ENCODE measurements around the gene STK16. TPM values are rescaled to one million over a fixed set of nuclear protein-coding genes. Genes with fewer than 3 reads are reported as not detected.

Gene STK16
- total RNA-seq, 4 donors from 2014 or later: 4.4 to 19.3 (median 14.2) TPM

GRCh38 chr2:219271021-219271420 lies 25.7 kb downstream of the STK16 start:
- no peaks in the 10 kb centered on the region for H3K9me3 ChIP-seq
- DNase-seq (no peak), ATAC-seq (no peak)
- no peak for TF ChIP-seq POLR2A (IDR thresholded peaks at IDR 0.05)
- TF ChIP-seq, protein P1, sequence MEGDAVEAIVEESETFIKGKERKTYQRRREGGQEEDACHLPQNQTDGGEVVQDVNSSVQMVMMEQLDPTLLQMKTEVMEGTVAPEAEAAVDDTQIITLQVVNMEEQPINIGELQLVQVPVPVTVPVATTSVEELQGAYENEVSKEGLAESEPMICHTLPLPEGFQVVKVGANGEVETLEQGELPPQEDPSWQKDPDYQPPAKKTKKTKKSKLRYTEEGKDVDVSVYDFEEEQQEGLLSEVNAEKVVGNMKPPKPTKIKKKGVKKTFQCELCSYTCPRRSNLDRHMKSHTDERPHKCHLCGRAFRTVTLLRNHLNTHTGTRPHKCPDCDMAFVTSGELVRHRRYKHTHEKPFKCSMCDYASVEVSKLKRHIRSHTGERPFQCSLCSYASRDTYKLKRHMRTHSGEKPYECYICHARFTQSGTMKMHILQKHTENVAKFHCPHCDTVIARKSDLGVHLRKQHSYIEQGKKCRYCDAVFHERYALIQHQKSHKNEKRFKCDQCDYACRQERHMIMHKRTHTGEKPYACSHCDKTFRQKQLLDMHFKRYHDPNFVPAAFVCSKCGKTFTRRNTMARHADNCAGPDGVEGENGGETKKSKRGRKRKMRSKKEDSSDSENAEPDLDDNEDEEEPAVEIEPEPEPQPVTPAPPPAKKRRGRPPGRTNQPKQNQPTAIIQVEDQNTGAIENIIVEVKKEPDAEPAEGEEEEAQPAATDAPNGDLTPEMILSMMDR (IDR thresholded peaks at IDR 0.05 in 4 of 5, conservative IDR thresholded peaks at IDR 0.05 in 1 of 5): no peak
- H3K4me3 ChIP-seq: no peak overlapping the region
- no peak overlapping the region for H3K27ac ChIP-seq
- in situ Hi-C loops (cut with MboI; ENCODE audit: low sequenced_read_pairs in 4 of 4): loop anchor here in 1 of 4 donors (10.0 kb wide), 1 partner anchor 116 kb away; no protein-coding TSS in a partner anchor
- H3K27me3 ChIP-seq: no peaks in the 10 kb centered on the region
- intact Hi-C loops (cut with DNase I; ENCODE audit: low total_unique reads): loop anchor here (10.0 kb wide), 1 partner anchor 986 kb away; no protein-coding TSS in a partner anchor
- no peaks in the 10 kb centered on the region for H3K36me3 ChIP-seq
- peaks cover 14 to 15% of the 10 kb centered on the region in 2 donors for H3K4me1 ChIP-seq

- no peaks in the 10 kb centered on the region for H3K36me3 ChIP-seq
- ATAC-seq (no peak), DNase-seq (no peak)
- no peak for TF ChIP-seq POLR2A (IDR thresholded peaks at IDR 0.05)
- TF ChIP-seq, protein P1 (IDR thresholded peaks at IDR 0.05 in 4 of 5, conservative IDR thresholded peaks at IDR 0.05 in 1 of 5): no peak
- no peak overlapping the region for H3K27ac ChIP-seq
- intact Hi-C loops (cut with DNase I; ENCODE audit: low total_unique reads): loop anchor here (10.0 kb wide), 1 partner anchor 988 kb away; no protein-coding TSS in a partner anchor
- H3K4me1 ChIP-seq: peaks cover 14 to 15% of the 10 kb centered on the region in 2 donors
- no peaks in the 10 kb centered on the region for H3K9me3 ChIP-seq
- no peak overlapping the region for H3K4me3 ChIP-seq
- in situ Hi-C loops (cut with MboI; ENCODE audit: low sequenced_read_pairs in 4 of 4): loop anchor here in 1 of 4 donors (10.0 kb wide), 1 partner anchor 118 kb away; no protein-coding TSS in a partner anchor
- H3K27me3 ChIP-seq: no peaks in the 10 kb centered on the region
Measured at GRCh38 chr2:219272356-219272755, 27.1 kb downstream of the STK16 start.

DNA sequence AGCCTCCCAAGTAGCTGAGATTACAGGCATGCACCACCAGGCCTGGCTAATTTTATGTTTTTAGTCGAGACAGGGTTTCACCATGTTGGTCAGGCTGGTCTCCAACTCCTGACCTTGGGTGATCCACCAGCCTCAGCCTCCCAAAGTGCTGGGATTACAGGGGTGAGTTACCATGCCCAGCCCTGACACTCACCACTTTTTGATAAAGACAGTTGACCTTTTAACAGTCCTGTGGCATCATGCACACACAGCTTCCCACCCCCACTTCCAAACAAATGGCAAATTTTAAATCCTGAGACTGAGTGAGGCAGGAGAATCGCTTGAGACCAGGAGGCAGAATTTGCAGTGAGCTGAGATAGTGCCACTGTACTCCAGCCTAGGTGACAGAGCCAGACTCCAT lies 27.7 kb downstream of the STK16 start:
- peak overlapping the region in 1 of 4 donors; percentile 93 for H3K27ac ChIP-seq
- no peak for DNase-seq
- H3K4me1 ChIP-seq: peaks cover 17 to 18% of the 10 kb centered on the region in 2 donors
- H3K4me3 ChIP-seq: no peak overlapping the region
- in situ Hi-C loops (cut with MboI; ENCODE audit: low sequenced_read_pairs in 4 of 4): loop anchor here in 1 of 4 donors (10.0 kb wide), 1 partner anchor 118 kb away; no protein-coding TSS in a partner anchor
- H3K9me3 ChIP-seq: no peaks in the 10 kb centered on the region
- TF ChIP-seq, protein P1 (IDR thresholded peaks at IDR 0.05 in 4 of 5, conservative IDR thresholded peaks at IDR 0.05 in 1 of 5): no peak
- no peak for TF ChIP-seq POLR2A (IDR thresholded peaks at IDR 0.05)
- H3K36me3 ChIP-seq: no peaks in the 10 kb centered on the region
- intact Hi-C loops (cut with DNase I; ENCODE audit: low total_unique reads): loop anchor here (10.0 kb wide), 1 partner anchor 988 kb away; no protein-coding TSS in a partner anchor
- H3K27me3 ChIP-seq: no peaks in the 10 kb centered on the region
- ATAC-seq: no peak

GRCh38 chr2:219273937-219274336 lies 28.7 kb downstream of the STK16 start:
- peaks cover 25 to 27% of the 10 kb centered on the region in 2 donors for H3K4me1 ChIP-seq
- H3K9me3 ChIP-seq: no peaks in the 10 kb centered on the region
- intact Hi-C loops (cut with DNase I; ENCODE audit: low total_unique reads) (loop anchor here (1.0 to 10.0 kb wide), 2 partner anchors 21 to 989 kb away; partner anchors contain the start of genes TUBA4A and TUBA4B), in situ Hi-C loops (cut with MboI; ENCODE audit: low sequenced_read_pairs in 4 of 4) (loop anchor here in 1 of 4 donors (10.0 kb wide), 1 partner anchor 119 kb away; no protein-coding TSS in a partner anchor)
- H3K27me3 ChIP-seq: no peaks in the 10 kb centered on the region
- H3K4me3 ChIP-seq: no peak overlapping the region
- DNase-seq: peak in 1 of 2 donors; percentile 52
- peak overlapping the region; percentile 71 to 93 (median 82) for H3K27ac ChIP-seq
- H3K36me3 ChIP-seq: no peaks in the 10 kb centered on the region
- TF ChIP-seq, protein P1 (IDR thresholded peaks at IDR 0.05 in 4 of 5, conservative IDR thresholded peaks at IDR 0.05 in 1 of 5): no peak
- peak in 1 of 2 donors; percentile 54 for TF ChIP-seq POLR2A (IDR thresholded peaks at IDR 0.05)
- ATAC-seq: no peak
